Occipital lobe (tissue), 3 donors: Measurements from ENCODE around the gene SLFN13. TPM values are rescaled to one million over a fixed set of nuclear protein-coding genes. Genes with fewer than 3 reads are reported as not detected.
"Not testable (repeated sequence)": the region's sequence is repeated elsewhere in the genome, so short reads cannot be mapped to it uniquely, and the experiment has no call there.

ENCODE experiments used
- DNase-seq: peaks from one replicate; lab custom pipeline; 2025; lab: John Stamatoyannopoulos, UW
- small RNA-seq: library from RNA; depleted of rRNA; stranded (forward); fragments of <200 nt; gene quantifications from one replicate; pipeline ENCODE3, GENCODE V24; 2014
- total RNA-seq: library from RNA; depleted of rRNA; stranded (reverse); fragments of >200 nt; gene quantifications from one replicate; pipeline ENCODE4 v1.2.3, GENCODE V29; 2014

Gene SLFN13
- total RNA-seq, 1 donor from 2014 or later, result 0.31 TPM

DNA sequence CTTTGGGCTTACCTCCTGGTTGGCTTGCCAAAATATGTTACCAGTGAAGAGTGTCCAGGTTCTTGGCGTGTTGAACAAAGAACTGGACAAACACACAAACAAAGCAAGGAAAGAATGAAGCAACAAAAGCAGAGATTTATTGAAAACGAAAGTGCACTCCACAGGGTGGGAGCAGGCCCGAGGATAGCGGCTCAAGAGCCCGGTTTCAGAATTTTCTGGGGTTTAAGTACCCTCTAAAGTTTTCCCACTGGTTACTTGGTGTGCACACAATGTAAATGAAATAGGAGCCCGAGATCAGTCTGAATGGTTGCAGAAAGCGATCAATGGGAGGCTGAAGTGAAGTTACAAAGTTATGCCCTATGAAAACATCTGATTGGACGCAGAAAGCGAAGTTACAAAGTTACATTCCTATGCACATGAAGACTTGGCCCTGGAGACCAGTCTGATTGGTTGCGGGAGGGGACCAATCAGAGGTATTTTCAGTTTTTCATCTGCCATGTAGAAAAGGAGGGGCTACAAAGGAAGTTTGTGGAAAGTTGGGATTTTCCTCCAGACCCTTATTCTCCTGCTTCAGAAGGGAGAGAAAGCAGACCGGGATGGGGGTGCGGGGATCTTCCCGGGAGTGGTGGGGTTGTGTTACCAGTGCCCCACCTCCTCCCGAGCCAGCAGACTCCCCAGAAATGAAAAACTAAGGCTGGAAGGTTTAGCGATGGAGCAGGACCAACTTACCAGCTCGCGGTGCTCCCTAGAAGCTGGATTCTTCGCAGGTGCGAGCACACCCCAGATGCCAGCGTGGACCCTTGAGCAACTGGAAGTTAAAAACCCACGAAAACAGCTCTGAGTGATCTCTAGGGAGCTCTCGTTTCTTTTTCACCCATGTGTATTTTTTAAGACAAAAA is 16.1 kb downstream of the SLFN13 start, which contains the start of gene SLFN12:
SLFN12 (minus strand) TSS at position 325 of the 899 bp plus-strand sequence. CDS start 9,472 bp downstream, outside the sequence.
- DNase-seq, result no peak

DNA sequence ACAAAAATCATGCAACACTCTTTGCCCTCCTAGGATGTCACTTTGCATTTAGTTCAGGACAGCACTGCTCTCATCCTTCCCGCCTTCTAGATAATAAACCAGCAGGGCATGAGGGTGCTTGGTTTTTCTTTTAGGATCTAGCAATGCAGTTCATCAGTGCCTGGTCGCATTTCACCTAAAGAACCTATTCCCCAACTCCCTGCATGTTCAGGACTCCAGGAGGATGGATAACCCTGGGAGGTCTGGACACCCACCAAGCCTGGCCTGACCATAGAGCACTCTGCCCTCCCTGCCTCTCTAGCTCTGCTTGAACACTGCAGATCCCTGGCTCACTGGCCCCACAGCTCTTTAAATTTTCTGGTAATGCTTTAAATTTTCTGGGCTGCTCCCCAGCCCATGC is 18.9 kb downstream of the SLFN13 start:
- no peak for DNase-seq

DNA sequence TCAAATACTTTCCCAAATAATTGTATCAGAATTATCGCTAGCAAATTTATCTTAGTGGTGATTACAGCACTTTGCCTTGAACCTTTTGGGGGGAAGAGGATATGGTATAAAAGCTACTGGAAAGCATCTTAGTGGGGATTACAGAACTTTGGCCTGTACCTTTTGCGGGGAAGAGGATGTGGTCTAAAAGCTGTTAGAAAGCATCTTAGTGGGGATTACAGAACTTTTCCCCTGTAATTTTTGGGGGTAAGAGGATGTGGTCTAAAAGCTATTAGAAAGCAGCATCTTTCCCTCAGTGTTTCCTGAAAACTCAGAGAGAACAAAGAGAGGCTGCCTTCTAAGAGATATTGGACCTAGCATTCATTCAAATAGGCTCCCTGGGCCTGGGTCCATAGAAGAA is 20.3 kb downstream of the SLFN13 start:
- DNase-seq, result no peak

DNA sequence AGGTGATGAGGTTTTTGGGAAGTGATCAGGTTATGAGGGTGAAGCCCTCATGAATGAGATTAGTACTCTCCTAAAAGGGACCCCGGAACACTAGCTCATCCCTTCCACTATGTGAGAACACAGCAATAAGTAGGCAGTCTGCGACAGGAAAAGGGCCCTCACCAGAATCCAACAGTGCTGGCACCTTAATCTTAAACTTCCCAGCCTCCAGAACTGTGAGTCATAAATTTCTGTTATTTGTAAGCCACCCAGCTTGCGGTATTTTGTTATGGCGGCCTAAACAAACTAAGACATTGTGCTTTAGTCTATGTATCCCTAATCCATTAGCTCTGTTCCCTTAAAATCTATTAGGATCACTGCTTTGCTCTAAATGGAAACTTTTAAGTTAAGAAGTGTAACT is 24.8 kb downstream of the SLFN13 start:
- DNase-seq, result no peak

DNA sequence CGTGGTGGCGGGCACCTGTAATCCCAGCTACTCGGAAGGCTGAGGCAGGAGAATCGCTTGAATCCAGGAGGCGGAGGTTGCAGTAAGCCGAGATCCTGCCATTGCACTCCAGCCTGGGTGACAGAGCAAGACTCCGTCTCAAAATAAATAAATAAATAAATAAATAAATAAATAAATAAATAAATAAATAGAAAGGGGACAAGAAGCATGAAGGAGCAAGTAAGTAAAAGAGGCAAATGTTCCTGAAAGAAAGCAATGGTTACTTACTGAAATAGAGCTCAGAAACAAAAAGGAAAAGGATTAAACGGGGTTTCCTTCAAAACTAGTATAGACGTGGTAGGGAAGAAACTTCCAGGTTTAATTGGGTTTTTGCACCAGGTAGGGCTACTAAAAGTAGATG is 27.5 kb downstream of the SLFN13 start:
- DNase-seq, result not testable (repeated sequence)

DNA sequence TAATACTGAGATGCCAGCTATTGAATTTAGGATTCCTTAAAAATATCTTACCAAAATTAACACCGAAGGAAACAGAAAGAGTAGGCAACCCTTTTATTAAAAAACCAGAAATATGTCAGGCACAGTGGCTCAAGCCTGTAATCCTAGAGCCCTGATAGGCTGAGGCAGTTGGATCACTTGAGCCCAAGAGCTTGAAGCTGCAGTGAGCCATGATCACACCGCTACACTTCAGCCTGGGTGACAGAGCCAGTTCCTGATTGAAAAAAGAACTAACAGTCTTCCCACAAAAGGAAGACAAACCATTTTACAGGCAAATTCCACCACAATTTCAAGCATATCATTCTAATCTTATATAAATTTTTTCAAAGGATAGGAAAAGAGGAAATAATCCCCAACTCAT is 31.9 kb downstream of the SLFN13 start:
- DNase-seq, result no peak

DNA sequence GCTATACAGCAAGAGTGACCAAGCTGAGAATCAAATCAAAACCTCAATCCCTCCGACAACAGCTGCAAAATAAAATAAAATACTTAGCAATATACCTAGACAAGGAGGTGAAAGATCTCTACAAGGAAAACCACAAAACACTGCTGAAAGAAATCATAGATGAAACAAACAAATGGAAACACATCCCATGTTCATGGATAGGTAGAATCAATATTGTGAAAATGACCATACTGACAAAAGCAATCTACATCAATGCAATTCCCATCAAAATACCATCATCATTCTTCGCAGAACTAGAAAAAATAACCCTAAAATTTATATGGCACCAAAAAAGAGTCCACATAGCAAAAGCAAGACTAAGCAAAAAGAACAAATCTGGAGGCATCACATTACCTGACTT is 33.9 kb downstream of the SLFN13 start:
- not testable (repeated sequence) for DNase-seq

DNA sequence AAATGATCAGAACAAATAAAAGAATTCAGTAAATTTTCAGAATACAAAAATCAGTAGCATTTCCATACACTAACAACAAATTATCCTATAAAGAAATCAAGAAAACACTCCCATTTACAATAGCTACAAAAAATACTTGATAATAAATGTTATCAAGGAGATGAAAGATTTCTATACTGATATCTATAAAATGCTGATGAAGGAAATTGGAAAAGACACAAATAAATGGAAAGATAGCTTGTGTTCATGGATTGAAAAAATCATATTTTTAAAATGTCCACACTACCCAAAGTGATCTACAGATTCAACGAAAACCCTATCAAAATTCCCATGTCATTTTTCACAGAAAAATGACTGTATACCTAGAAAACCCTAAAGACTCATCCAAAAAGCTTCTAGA is 34.3 kb downstream of the SLFN13 start:
- no peak for DNase-seq

DNA sequence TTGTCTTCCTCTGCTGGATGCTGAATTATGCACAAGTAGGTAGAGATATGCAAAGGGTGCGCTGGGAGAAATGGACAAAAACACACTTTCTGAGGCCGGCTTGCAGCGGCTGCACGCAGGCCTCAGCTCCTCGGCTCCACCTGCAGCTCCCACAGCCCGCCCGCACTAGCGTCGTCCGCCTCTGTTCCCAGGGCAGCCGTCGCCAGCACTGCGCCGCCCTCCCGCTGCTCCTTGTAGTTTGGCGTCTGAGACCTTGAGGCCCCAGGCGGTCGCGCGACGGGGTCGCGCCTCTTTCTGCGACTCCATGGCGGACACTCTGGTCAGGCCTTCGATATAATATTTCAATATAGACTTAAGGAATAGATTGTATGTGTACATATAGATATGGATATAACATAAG is 41.0 kb downstream of the SLFN13 start:
- DNase-seq, result no peak

DNA sequence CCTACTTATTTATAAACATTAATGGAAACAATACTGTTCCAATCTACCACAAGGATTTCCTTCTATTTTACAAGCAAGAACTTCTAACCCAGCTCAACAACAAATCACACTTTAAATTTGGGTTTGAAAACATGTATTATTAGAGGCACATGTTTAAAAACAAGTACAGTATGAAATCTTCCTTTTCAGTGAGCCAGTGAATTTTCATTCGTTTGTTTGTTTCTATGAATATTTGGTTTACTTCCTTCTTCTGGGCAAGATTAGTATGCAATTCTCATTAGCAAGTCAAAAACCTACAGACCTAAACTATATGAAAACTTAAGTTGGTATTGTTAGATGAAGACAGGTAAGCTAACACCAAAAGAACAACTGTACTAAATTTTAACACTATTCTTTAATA is 42.0 kb downstream of the SLFN13 start:
- no peak for DNase-seq

DNA sequence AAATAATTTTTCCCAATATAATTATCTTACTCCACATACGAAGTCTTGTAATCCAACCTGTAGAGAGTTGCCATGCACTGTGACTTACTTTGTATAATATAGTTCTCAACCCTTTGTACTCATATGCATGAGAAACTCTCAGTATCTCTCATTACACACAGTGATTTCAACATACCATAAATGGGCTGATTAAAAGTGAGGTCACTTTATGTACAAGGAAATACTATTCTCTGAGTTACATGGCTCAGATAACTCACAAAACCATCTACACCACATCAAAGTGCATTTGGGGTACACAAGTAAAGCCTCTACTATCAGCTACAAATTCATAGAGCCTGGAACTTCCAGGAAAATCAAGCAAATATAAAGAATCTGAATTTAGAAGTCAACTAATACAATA is 44.2 kb downstream of the SLFN13 start:
- no peak for DNase-seq

DNA sequence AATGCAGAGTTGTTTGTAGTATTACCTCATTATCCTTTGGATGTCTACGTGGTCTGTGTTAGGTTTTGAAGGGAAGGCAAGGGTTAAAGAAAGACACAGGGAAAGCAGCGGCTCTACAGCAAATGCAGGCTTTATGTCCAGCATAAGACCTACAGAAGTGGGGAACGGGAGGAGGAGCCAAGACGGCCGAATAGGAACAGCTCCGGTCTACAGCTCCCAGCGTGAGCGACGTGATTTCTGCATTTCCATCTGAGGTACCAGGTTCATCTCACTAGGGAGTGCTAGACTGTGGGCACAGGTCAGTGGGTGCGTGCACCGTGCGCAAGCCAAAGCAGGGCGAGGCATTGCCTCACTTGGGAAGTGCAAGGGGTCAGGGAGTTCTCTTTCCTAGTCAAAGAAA is 54.8 kb downstream of the SLFN13 start:
- not testable (repeated sequence) for DNase-seq

DNA sequence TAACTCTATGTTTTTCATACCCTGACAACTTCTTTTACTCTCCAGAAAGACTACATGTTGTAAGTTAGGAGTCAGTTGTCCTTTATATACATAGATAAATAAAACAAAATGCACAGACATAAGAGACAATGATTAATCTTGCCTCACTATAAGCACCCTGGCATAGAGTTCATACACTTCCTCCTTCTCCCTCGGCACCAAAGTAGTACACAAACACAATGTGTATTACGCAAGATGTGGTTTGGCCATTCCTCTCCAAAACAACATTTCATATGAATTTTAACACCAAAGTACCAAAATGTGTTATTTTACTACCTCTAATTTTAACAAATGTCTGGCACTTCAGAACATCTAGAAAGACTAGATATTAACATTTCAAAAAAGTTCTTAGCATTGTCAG is 57.9 kb downstream of the SLFN13 start:
- no peak for DNase-seq

DNA sequence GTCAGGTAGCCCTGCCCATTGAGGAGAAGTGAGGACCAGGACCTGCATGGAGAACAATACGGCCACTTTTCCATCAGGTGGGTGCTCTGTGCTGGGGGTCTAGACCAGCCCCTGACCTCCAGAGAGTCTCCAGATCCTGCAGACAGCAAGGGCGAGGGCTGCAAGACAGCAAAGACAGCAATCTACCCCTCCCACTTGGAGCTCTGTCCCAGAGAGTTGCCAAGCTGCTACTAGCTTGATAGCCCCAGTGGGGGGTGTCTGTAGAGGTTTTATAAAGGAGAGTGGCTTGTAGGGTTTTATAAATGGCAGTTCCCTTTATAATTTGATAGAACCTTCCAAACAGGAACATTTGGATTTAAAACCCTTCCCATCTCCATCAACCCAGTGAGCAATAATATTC is 58.4 kb downstream of the SLFN13 start:
- no peak for DNase-seq

DNA sequence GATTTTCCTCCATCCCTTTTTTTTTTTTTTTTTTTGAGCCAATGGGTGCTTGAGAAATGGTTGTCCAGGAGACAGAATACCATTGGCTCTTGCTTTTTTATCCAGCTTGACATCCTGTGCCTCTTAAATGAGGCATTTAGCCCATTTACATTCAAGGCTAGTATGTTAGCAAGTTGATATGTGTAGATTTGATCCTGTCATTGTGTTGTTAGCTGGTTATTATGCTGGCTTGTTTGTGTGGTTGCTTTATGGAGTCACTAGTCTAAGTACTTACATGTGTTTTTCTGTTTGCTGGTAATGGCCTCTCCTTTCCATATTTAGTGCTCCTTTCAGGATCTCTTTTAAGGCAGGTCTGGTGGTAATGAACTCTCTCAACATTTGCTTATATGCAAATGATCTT is 61.1 kb downstream of the SLFN13 start:
- no peak for DNase-seq

Small RNA genes lying within 50 kb of the gene (small RNA-seq; reads per million reads assigned to genes)
- not detected for gene AC060766.5

Other genes with a start within 250 kb of the SLFN13 start
- 4.4 TPM for gene SLFN5, start 205.7 kb downstream of the SLFN13 start, total RNA-seq
- 3.3 TPM for gene SLFN11, start 75.1 kb downstream of the SLFN13 start, total RNA-seq
- 4.1 TPM for gene SLFN12, start 16.3 kb downstream of the SLFN13 start, total RNA-seq
- gene SLFN12L, start 88.9 kb upstream of the SLFN13 start, total RNA-seq, result not detected
- 0.31 TPM for gene SLFN14, start 112.1 kb upstream of the SLFN13 start, total RNA-seq
- 6.6 TPM for gene PEX12, start 129.8 kb upstream of the SLFN13 start, total RNA-seq
- 123 TPM for gene AP2B1, start 138.6 kb upstream of the SLFN13 start, total RNA-seq